Activated T-helper 9 cell treated with anti-CD3 and anti-CD28 coated beads, Interleukin-2, amount 50 U/mL, for 16 hours (primary cell): ENCODE measurements around the gene CCDC24.

ENCODE experiments used
- DNase-seq: peaks from one replicate; pipeline ENCODE4 v3.0.0-alpha.2; 2020; ENCODE audit warnings: low read depth

Gene CCDC24

GRCh38 chr1:44025816-44026215 lies 34.4 kb downstream of the CCDC24 start:
- DNase-seq = no peak

- DNase-seq = no peak
Observed at GRCh38 chr1:44027320-44027719, 35.9 kb downstream of the CCDC24 start.

DNA sequence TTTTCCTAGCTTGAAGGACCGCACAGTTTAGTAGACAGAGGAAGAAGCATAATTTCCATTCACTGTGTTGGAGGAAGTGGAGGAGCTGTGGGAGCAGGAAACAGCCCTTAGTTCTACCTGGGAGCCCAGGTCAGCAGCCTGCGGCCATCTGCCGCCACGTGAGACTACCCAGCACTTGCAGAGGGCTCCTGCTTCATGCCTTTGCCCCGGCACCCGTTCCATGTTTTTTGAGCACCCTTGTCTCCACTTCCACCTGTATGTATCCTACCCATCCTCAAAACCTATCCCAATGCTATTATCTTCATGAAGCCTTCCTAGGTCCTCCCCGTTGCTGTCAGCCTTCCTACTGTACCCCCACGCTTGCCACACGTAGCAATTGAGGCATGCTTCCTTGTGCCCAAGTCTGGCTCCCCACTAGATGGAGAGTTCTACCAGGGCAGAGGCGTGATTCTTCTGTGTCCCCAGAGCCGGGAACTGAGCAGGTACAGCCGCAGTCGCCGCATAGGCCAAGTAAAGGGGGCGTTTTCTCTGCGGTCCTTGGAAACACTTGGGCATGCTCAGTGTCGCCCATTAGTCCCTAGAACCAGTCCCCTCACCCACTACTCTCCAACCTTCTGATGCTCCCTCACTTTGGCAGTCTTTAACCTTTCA lies 38.0 kb downstream of the CCDC24 start:
- DNase-seq = no peak

DNA sequence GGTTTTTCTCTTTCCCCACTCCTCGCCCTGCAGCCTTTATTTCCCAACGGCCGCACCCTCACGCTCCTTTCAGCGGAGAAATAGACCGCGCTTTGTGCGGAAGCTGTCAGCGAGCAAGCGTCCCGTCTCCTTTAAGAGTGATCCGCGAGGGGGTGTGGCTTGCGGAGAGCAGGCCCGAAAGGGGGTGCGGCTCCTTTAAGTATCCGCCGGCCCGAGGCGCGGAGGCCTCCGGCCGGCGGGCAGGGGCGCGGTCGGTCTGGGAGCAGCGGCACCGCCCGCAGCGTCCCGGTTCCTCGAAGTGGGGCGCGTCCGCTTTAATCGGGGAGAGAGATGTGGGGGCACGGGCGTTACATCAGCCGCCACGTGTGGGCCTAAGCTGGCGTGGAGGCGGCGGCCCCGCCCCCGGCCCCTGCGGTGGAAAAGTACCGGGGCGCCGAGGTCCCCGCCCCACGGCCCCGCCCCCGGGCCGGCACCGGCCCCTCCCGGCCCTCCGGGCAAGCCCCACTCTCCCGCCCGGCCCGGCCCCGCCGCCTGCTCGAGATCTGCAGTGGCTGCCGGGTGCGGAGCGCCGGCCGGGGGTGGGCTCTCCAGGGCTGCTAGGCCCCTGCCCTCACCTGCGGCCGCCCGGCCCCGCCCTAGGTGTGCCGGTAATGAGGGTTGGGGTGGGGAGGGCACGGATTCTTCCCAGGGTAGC lies 38.7 kb downstream of the CCDC24 start:
- DNase-seq = peak; percentile 83

DNA sequence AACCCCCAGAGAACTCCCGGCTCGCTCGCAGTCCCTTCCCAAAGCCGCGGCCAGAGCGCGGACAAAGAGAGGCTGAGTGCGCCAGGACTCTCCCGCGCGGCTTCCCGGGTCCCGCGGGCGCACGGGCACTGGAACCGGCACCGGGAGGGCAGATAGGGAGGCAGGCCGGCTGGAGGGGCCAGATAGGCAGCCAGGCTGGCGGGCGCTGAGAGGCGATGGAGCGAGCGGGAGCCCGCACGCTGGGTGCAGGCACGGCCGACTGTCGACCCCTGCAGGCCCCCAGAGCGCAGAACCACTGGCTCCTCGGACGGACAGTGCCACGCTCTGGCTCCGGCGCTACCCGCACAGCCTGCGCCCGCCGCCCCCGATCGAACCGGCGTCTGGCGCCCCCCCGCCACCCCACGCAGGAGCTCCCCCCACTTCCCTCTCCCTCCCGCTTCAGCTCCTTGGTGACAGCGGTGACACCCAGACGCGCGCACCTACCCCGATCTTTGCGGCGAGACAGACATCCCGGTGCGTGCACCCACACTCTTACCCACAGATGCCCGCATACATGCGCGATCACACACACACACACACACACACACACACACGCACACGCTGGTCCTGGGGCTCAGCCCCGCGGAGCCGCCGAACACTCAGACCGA lies 39.3 kb downstream of the CCDC24 start:
- peak; percentile 41 for DNase-seq

- peak; percentile 40 for DNase-seq
Observed at GRCh38 chr1:44031252-44032169, 40.1 kb downstream of the CCDC24 start, which contains the start of gene SLC6A9. Gene SLC6A9 (minus strand): TSS chr1:44031462. CDS start chr1:44024277, 7,185 bp downstream.

DNA sequence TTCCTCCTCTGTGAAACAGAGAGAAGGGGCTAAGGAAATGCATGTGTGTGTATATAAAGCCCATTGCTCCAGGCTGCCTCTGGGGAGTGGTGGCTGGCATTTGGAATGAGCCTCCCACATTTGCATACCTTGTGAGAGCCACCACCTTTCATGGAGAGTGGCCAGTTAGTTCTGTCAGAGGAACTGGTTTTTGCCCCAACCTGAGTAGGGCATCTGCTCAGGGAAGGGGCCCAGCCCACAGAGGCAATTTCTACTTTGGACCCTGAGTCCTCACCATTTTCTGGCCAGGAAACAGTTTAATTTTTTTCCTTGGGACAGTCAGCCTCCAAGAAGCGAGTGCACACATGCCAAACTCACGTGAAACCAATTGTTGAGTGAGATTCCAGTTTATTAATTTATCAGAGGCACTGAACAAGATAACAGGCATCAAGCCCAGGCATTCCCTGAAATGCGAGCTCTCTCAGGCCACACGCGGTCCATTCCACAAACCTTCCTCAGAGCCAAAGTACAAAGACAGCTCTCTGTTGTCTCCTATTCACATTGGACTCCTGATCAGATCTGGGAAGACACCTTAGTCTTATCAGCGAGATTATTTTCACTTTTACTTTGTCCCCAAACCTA lies 40.9 kb downstream of the CCDC24 start:
- no peak for DNase-seq

- DNase-seq = no peak
Observed at GRCh38 chr1:44033041-44033575, 41.7 kb downstream of the CCDC24 start.

DNA sequence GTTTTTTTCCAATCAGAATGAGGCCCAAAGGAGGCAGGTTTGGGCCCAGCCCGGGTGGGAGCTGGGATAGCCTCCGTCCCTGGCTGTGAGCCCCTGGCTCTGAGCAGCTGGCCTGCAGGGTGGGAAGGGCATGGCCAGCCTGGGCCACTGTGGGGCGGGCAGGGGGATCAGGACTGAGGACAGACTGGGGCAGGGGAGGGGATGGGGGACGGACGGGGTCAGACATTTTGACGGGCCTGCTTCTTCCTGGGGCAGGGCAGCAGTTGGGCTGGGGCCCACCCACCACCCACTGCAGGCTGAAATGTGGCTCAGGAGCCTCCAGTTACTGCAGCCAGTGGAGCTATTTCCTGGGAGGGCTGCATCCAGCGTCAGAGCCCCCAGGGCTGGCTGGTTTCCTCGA lies 42.4 kb downstream of the CCDC24 start:
- no peak for DNase-seq

DNA sequence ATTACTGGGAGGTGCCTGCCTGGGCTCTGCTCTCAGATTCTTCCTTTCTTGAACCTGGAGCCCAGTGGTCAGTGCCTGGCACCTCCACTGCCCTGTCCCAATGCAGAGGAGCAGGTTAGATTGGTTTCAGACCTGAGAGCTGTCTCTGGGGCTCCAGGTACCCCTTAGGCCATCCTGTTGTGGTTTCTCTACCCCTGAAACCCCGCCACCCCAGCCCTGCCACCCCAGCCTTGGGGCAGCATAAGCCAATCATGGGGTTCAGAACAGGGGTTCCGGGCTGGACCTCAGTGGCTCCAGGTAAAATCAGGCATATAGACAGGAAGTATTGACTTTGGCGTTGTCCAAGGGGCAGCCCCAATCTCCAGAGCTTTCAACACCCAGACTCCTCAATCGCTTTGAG lies 43.0 kb downstream of the CCDC24 start:
- no peak for DNase-seq

DNA sequence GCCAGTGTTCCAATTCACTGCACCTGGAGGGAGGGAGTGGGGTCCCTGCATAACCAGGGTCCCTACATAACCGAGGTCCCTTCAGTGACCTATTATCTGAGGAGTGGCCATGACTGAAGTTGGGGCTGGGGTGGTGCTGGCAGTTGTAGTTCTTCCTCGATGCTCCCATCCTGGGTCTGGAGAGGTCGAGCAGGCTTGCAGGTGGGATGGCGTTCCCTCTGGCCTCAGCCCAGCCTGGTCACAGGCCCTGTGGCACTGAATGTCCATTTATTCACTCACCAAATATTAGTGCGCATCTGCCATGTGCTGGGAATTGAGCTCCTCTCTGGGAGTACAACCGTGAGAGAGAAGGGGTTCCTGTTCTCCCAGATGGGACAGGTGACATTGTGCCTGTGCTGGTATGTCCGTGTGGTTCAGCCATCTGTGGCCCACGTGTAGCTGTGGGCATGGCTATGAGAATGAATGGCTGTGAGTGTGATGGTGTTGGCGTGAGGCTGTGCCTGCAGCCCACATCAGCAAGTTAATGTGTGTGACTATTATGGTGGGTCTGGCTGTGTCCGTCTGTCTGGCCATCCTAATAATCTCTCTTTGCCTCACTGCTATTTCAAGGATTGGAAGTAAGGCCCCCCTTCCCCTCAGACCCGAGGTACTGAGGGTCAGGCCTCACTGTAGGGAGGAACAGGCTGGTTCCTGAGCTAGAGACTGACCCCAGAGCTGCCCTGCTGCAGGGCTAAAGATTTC lies 43.7 kb downstream of the CCDC24 start:
- no peak for DNase-seq

- DNase-seq = no peak
Observed at GRCh38 chr1:44035726-44036408, 44.5 kb downstream of the CCDC24 start.

DNA sequence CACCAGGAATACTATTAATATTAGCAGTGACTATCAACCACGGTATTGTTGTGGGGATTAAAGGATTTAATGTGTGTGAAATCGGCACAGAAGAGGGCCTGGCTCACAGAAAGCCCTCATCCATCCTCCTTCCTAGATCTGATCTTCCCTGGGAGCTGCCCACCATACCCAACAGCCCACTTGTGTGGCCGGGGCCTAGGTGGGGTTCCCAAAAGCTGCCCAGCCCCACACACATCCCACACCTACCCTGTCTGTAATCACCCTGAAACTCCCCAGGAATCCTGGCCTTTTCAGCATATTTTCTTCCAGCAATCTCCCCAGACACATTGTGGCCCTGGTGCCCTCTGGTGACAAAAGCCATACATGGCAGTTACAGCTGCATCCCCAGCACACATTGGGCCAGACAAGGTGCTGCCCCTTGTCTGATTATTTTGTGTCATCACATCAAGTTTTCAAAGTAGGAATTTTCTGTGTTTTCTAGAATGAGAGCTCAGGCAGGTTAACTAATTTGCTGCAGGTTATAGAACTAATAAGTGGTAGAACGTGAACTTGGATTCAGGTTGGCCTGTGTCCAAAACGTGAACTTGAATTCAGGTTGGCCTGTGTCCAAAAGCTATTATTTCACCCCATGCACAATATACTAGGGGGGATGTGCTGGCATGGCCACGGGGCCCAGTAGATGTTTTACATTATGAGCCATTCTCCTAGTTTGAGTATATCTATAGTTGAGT lies 45.2 kb downstream of the CCDC24 start:
- DNase-seq = peak; percentile 48

- no peak for DNase-seq
Observed at GRCh38 chr1:44037154-44037553, 45.8 kb downstream of the CCDC24 start.

- no peak for DNase-seq
Observed at GRCh38 chr1:44038876-44039657, 47.7 kb downstream of the CCDC24 start.

DNA sequence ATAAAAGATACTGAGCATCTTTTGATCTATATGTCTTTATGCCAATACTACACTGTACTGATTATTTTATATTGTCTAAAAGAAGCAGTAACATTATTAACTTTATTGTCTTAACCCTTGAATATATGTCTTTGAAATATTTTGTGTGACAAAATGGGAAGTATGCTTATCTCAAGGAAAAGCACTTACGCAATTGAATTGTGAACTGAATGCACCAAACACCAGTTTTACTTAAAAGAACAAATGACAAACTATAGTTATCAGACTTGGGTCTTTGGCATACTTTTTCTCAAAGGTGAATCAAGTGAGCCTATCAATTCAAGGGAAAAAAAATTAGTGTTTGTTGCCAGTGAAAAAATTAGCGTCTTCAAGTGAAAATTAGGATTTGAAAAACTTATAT lies 49.0 kb downstream of the CCDC24 start:
- no peak for DNase-seq

DNA sequence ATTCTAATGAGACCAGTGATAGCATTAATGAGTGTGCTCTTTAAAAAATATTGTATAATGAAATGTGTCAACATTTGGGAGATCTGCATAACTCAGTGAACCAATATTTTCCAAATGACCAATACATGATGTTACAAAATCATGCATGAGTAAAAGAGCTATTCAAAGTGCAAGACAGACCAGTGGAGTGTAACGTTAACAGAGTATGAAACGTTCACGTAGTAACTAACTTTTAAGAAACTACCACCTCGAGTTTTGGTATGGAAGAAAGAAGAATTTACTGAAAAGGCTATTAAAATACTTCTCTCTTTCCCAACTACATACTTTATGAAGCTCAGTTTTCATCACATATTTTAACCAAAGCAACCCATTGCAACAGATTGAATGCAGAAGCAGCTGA lies 49.4 kb downstream of the CCDC24 start:
- DNase-seq = no peak

- no peak for DNase-seq
Observed at GRCh38 chr1:44043176-44044070, 52.0 kb downstream of the CCDC24 start.
